GM23338 (cell line): ENCODE data around the gene LYPD4.

Source experiments
- EZH2 ChIP-seq: fragments of 200-600 bp; sonication (generic); IDR thresholded peaks from one replicate; pipeline ENCODE4 v1.8.0; 2017; ENCODE audit warnings: antibody characterized with exemption, mild to moderate bottlenecking, low read depth; ENCODE audit not compliant: unreplicated experiment
- EZH2phosphoT487 ChIP-seq: fragments of 200-600 bp; sonication (generic); IDR thresholded peaks from one replicate; pipeline ENCODE4 v1.8.1; 2018; ENCODE audit warnings: antibody characterized with exemption; ENCODE audit not compliant: unreplicated experiment
- TF ChIP-seq, protein P1 (sequence below), 2 experiments: fragments of 200-600 bp in 1 of 2; sonication (generic) in 1 of 2; conservative IDR thresholded peaks; 2 replicates each; pipeline versions ENCODE4 v1.5.1 to v1.6.1; 2016 to 2017; ENCODE audit warnings: antibody characterized with exemption in 2 of 2, low read depth in 2 of 2, mild to moderate bottlenecking in 2 of 2, moderate library complexity in 1 of 2

DNA sequence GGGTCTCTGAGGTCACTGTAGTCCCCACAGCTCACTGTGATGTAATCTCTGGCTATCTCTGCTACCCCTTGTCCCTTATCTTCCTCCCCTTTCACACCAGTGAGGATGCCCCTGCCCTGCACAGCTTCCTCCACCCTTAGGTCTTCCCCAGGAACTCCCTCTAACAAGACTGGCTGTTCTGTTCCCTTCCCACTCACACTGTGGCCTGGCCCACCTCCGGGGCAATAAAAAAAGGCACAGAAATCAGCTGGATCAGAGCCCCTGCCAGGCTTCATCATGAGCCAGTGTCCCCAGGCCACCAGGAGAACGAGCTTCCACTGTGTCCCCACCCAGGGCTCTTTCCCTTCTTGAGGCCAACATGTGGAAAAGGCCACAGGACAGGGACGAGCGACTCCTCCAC lies 43.5 kb downstream of the LYPD4 start:
- TF ChIP-seq, protein P1, sequence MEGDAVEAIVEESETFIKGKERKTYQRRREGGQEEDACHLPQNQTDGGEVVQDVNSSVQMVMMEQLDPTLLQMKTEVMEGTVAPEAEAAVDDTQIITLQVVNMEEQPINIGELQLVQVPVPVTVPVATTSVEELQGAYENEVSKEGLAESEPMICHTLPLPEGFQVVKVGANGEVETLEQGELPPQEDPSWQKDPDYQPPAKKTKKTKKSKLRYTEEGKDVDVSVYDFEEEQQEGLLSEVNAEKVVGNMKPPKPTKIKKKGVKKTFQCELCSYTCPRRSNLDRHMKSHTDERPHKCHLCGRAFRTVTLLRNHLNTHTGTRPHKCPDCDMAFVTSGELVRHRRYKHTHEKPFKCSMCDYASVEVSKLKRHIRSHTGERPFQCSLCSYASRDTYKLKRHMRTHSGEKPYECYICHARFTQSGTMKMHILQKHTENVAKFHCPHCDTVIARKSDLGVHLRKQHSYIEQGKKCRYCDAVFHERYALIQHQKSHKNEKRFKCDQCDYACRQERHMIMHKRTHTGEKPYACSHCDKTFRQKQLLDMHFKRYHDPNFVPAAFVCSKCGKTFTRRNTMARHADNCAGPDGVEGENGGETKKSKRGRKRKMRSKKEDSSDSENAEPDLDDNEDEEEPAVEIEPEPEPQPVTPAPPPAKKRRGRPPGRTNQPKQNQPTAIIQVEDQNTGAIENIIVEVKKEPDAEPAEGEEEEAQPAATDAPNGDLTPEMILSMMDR (conservative IDR thresholded peaks at IDR 0.05; ENCODE audit: low read depth in 2 of 2), result no peak
- TF ChIP-seq EZH2 (no peak), EZH2phosphoT487 (no peak)
